Neuronal stem cell (in vitro differentiated cells): Measurements from ENCODE around the gene MCOLN1.
A peak's percentile ranks its signal among the peaks of the same experiment; 100 is the strongest.

Experiments
- DNase-seq: peaks from one replicate; pipeline ENCODE4 v3.0.0-alpha.2; 2013; ENCODE audit warnings: low spot score
- H2AFZ ChIP-seq: one replicate; pipeline ENCODE4 v1.6.1; 2013; ENCODE audit warnings: mild to moderate bottlenecking, low read length, inconsistent platforms
- H2AK5ac ChIP-seq: 2 replicates; pipeline ENCODE4 v1.6.1; 2013; ENCODE audit warnings: low read depth, mild to moderate bottlenecking, inconsistent platforms, low read length, moderate library complexity, mixed read lengths
- H2BK120ac ChIP-seq: 2 replicates; pipeline ENCODE4 v1.6.1; 2013; ENCODE audit warnings: low read depth, mild to moderate bottlenecking, inconsistent platforms, low read length, moderate library complexity, mixed read lengths
- H2BK12ac ChIP-seq: one replicate; pipeline ENCODE4 v1.6.1; 2013; ENCODE audit warnings: low read length, inconsistent platforms
- H2BK15ac ChIP-seq: 2 replicates; pipeline ENCODE4 v1.6.1; 2013; ENCODE audit warnings: mild to moderate bottlenecking, low read length, inconsistent platforms, mixed read lengths
- H2BK5ac ChIP-seq: one replicate; pipeline ENCODE4 v1.6.1; 2013; ENCODE audit warnings: inconsistent platforms, mild to moderate bottlenecking, low read length, moderate library complexity
- H3K14ac ChIP-seq: one replicate; pipeline ENCODE4 v1.6.1; 2013; ENCODE audit warnings: low read length, inconsistent platforms
- H3K18ac ChIP-seq: 2 replicates; pipeline ENCODE4 v1.6.1; 2013; ENCODE audit warnings: low read length, inconsistent platforms
- H3K23ac ChIP-seq: 2 replicates; pipeline ENCODE4 v1.6.1; 2013; ENCODE audit warnings: low read depth, mild to moderate bottlenecking, mixed read lengths, low read length, inconsistent platforms; ENCODE audit not compliant: poor library complexity
- H3K27ac ChIP-seq: replicated peaks from 3 replicates; pipeline ENCODE4 v1.5.1; 2013; ENCODE audit warnings: low read length, inconsistent platforms
- H3K27me3 ChIP-seq, 3 experiments: 2 replicates each; pipeline ENCODE4 v1.6.1; 2013; ENCODE audit warnings: low read length in 3 of 3, mild to moderate bottlenecking in 2 of 3, inconsistent platforms in 1 of 3, low read depth in 1 of 3, mixed read lengths in 1 of 3, moderate library complexity in 1 of 3; ENCODE audit not compliant: control insufficient read depth in 3 of 3, insufficient read depth in 3 of 3
- H3K36me3 ChIP-seq, 2 donors: replicated peaks in 1 of 2; 2 replicates each; pipeline ENCODE4 v1.6.1; 2013; ENCODE audit warnings: low read length in 2 of 2; ENCODE audit not compliant: control insufficient read depth in 2 of 2, insufficient read depth in 2 of 2
- H3K4ac ChIP-seq: 2 replicates; pipeline ENCODE4 v1.6.1; 2013; ENCODE audit warnings: inconsistent platforms, mild to moderate bottlenecking, low read length, moderate library complexity
- H3K4me1 ChIP-seq, 2 donors: 1 replicate in 1 of 2; 2 replicates in 1 of 2; pipeline ENCODE4 v1.6.1; 2013; ENCODE audit warnings: low read length in 2 of 2, low read depth in 1 of 2; ENCODE audit not compliant: control insufficient read depth in 2 of 2, insufficient read depth in 1 of 2
- H3K4me2 ChIP-seq: one replicate; pipeline ENCODE4 v1.6.1; 2013; ENCODE audit warnings: mild to moderate bottlenecking, low read length, inconsistent platforms; ENCODE audit not compliant: insufficient read depth, poor library complexity, severe bottlenecking
- H3K4me3 ChIP-seq, 2 donors: 2 replicates each; pipeline ENCODE4 v1.5.1; 2013; ENCODE audit warnings: low read length in 2 of 2, mild to moderate bottlenecking in 2 of 2, inconsistent platforms in 1 of 2, moderate library complexity in 1 of 2
- H3K79me1 ChIP-seq: one replicate; pipeline ENCODE4 v1.6.1; 2013; ENCODE audit warnings: low read depth, mild to moderate bottlenecking, inconsistent platforms, low read length, moderate library complexity
- H3K9ac ChIP-seq: one replicate; pipeline ENCODE4 v1.6.1; 2013; ENCODE audit warnings: mild to moderate bottlenecking, low read depth, low read length, inconsistent platforms; ENCODE audit not compliant: poor library complexity
- H3K9me3 ChIP-seq, 2 donors: replicated peaks in 1 of 2; 2 replicates each; pipeline versions ENCODE3 to v1.6.1; 2013; ENCODE audit warnings: low read length in 2 of 2, mild to moderate bottlenecking in 2 of 2, inconsistent platforms in 1 of 2, low read depth in 1 of 2, mixed read lengths in 1 of 2, moderate library complexity in 1 of 2; ENCODE audit not compliant: control insufficient read depth in 2 of 2, insufficient read depth in 1 of 2
- H4K8ac ChIP-seq: one replicate; pipeline ENCODE4 v1.6.1; 2013; ENCODE audit warnings: low read depth, mild to moderate bottlenecking, inconsistent platforms, low read length, moderate library complexity
- H4K91ac ChIP-seq: one replicate; pipeline ENCODE4 v1.6.1; 2013; ENCODE audit warnings: low read length, low read depth, mild to moderate bottlenecking, inconsistent platforms; ENCODE audit not compliant: poor library complexity
- WGBS, 2 donors: extraction: QIAGEN DNeasy Blood & Tissue Kit; methylation state at CpG; one replicate each; pipeline ENCODE4 v1.1.7; 2013; ENCODE audit warnings: missing lambda C conversion rate in 2 of 2, mixed read lengths in 1 of 2; ENCODE audit not compliant: insufficient read length in 2 of 2, insufficient replicate concordance in 1 of 2; ENCODE audit errors: extremely low coverage in 2 of 2; 5-methylcytosine and 5-hydroxymethylcytosine counted together

Gene MCOLN1

DNA sequence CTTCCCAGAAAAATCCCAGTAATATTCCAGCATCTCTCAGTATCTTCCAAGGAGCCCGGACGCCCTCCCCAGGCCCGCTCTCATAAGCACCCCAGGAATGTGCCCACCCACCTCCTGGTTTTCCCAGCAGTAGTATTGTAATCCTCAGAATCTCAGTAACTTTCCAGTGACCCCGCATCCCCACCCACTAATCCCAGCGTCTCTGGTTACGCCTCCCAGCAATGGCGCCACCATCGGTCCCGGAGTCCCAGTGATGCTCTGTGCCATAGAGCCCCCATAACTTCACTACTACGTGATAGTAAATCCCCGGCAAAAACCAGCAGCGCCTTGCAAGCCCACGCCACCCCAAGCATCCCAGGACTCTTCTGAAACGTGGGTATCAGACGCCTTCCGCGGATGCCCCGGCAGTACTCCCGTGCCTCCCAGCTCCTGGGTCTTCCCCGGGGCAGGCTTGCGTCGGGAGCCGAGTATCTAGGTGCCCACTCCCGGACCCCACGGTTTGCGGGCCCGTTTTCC lies 12.2 kb downstream of the MCOLN1 start:
- H3K9me3 ChIP-seq, result no peaks in the 10 kb centered on the region
- peak overlapping the region; percentile 90 for H2AK5ac ChIP-seq
- peaks cover 3 to 8% of the 10 kb centered on the region in 2 donors for H3K4me1 ChIP-seq
- H3K14ac ChIP-seq, result peak overlapping the region; percentile 21
- peak overlapping the region; percentile 89 to 100 for H3K4me3 ChIP-seq
- H2AFZ ChIP-seq, result peak overlapping the region; percentile 97
- peak overlapping the region; percentile 86 for H3K18ac ChIP-seq
- H2BK5ac ChIP-seq, result peak overlapping the region; percentile 98
- no CpG with 5 or more reads among the region's 27 CpGs for WGBS, 2 donors
- H3K27me3 ChIP-seq, result no peaks in the 10 kb centered on the region
- peak overlapping the region; percentile 91 for H2BK15ac ChIP-seq
- no peak overlapping the region for H4K91ac ChIP-seq
- H3K27ac ChIP-seq, result peak overlapping the region; percentile 97
- H3K4me2 ChIP-seq, result peak overlapping the region; percentile 76
- H3K79me1 ChIP-seq, result peaks cover 3% of the 10 kb centered on the region
- H3K36me3 ChIP-seq, result peaks cover 11 to 15% of the 10 kb centered on the region in 2 donors
- H3K4ac ChIP-seq, result no peak overlapping the region
- peak overlapping the region; percentile 92 for H3K9ac ChIP-seq
- H3K23ac ChIP-seq, result peak overlapping the region; percentile 95
- no peak overlapping the region for H2BK120ac ChIP-seq
- DNase-seq, result peak; percentile 83
- peak overlapping the region; percentile 73 for H2BK12ac ChIP-seq
- no peak overlapping the region for H4K8ac ChIP-seq

DNA sequence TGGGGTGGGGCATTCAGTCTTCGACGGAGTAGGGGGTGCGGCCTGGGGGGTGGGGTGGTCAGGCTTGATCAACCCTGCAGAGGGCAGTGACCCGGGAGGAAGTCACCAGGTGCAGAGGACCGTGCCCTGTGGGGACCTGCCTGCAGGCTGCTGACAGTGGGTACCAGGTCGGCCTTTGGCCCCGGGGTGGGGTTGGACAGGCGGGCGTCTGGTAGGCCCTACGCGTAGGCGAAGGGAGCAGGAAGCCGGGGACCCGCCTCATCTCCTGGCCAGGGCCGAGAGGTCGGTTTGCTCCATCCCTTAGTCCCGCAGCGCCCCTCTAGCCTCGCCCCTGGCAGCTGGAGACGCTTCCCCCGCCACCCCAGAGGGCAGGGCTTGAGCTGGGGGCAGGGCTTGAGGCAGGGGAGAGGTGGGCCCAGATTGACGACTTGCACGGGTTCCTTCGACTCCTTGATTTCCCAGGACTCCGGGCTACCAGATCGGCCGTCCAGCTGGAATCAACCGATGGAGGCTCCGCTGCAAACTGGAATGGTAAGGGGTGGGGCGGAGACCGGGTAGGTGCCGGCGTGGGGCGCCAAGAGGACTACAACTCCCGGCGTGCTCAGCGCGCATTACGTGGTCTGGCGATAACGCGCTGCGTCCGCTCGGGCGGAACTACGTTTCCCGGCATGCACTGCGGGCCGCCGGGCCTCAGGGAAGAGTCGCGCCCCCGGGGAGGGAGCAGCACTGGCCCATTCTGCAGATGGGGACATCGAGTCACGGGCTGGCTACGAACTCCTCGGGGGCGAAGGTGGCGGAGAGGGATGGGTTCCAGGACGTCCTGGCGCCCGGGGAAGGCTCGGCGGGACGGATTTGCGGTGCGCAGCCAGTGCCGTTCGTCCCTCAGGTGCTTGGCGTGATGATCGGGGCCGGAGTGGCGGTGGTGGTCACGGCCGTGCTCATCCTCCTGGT lies 12.9 kb downstream of the MCOLN1 start, which contains the start of gene PNPLA6:
PNPLA6 (plus strand) TSS at position 671 of the 951 bp plus-strand sequence; CDS start at position 743, 72 bp downstream.
- WGBS, 2 donors, result no CpG with 5 or more reads among the region's 76 CpGs
- peak within 1 kb of the TSS; percentile 98 for H2BK5ac ChIP-seq
- no peaks in the 10 kb centered on the region for H3K27me3 ChIP-seq
- H2AFZ ChIP-seq, result peak within 1 kb of the TSS; percentile 97
- peaks cover 3% of the 10 kb centered on the region for H3K79me1 ChIP-seq
- DNase-seq, result peak; percentile 89
- peak within 1 kb of the TSS; percentile 97 for H3K27ac ChIP-seq
- peak within 1 kb of the TSS; percentile 94 for H2BK120ac ChIP-seq
- H3K36me3 ChIP-seq, result peaks cover 11 to 14% of the 10 kb centered on the region in 2 donors
- peaks cover 3 to 8% of the 10 kb centered on the region in 2 donors for H3K4me1 ChIP-seq
- H2BK15ac ChIP-seq, result peak within 1 kb of the TSS; percentile 91
- H3K9me3 ChIP-seq, result no peaks in the 10 kb centered on the region
- peak within 1 kb of the TSS; percentile 66 for H3K4ac ChIP-seq
- peak within 1 kb of the TSS; percentile 92 for H3K9ac ChIP-seq
- peak within 1 kb of the TSS; percentile 73 for H2BK12ac ChIP-seq
- peak within 1 kb of the TSS; percentile 95 for H3K23ac ChIP-seq
- H3K14ac ChIP-seq, result peak within 1 kb of the TSS; percentile 47
- no peak within 1 kb of the TSS for H4K91ac ChIP-seq
- peak within 1 kb of the TSS; percentile 89 to 100 for H3K4me3 ChIP-seq
- peak within 1 kb of the TSS; percentile 95 for H3K18ac ChIP-seq
- H3K4me2 ChIP-seq, result peak within 1 kb of the TSS; percentile 76
- H4K8ac ChIP-seq, result no peak within 1 kb of the TSS
- H2AK5ac ChIP-seq, result peak within 1 kb of the TSS; percentile 99

GRCh38 chr19:7535998-7536695 lies 13.7 kb downstream of the MCOLN1 start:
- Histone ChIP-seq H3K4me2 (peak overlapping the region; percentile 76), H3K4me3 (peak overlapping the region; percentile 89 to 100), H3K36me3 (peaks cover 16 to 18% of the 10 kb centered on the region in 2 donors), H3K27me3 (no peaks in the 10 kb centered on the region), H2AK5ac (peak overlapping the region; percentile 99), H2BK15ac (no peak overlapping the region), H2AFZ (peak overlapping the region; percentile 97), H3K4me1 (peaks cover 3 to 8% of the 10 kb centered on the region in 2 donors), H2BK5ac (peak overlapping the region; percentile 98), H4K91ac (no peak overlapping the region), H3K4ac (no peak overlapping the region), H3K27ac (no peak overlapping the region), H2BK12ac (no peak overlapping the region), H3K14ac (peak overlapping the region; percentile 39), H3K18ac (peak overlapping the region; percentile 95), H2BK120ac (peak overlapping the region; percentile 61), H3K79me1 (peaks cover 4% of the 10 kb centered on the region), H3K9ac (peak overlapping the region; percentile 78), H3K23ac (peak overlapping the region; percentile 95), H3K9me3 (no peaks in the 10 kb centered on the region), H4K8ac (no peak overlapping the region)
- DNase-seq, result no peak
- WGBS, 2 donors, result no CpG with 5 or more reads among the region's 30 CpGs
